SHP77 treated with DMSO at 0.1 percent for 48 hours (cell line): ENCODE results near the gene RGS10.

Experiments
- DNase-seq: peaks from one replicate; lab custom pipeline; 2025; lab: John Stamatoyannopoulos, UW

Gene RGS10

DNA sequence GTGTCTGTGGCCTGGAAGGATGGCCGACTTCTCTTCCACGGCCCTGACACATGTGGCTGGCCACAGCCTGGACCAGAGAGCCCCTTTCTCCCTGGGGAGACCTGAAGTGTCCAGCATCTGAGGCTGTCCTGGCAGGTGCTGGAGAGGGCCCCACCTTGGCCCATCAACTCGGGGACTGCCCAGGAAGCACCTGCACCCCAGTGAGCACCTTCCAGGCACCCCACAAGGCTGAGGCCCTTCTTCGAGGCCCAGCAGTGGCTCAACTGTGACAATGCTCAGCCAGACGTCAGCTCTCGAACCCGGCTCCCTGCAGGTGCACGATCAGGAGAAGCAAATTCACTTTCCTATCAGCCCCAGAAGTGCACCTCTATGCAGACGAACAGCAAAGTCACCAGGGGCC, 24.3 kb downstream of the RGS10 start:
- no peak for DNase-seq

DNA sequence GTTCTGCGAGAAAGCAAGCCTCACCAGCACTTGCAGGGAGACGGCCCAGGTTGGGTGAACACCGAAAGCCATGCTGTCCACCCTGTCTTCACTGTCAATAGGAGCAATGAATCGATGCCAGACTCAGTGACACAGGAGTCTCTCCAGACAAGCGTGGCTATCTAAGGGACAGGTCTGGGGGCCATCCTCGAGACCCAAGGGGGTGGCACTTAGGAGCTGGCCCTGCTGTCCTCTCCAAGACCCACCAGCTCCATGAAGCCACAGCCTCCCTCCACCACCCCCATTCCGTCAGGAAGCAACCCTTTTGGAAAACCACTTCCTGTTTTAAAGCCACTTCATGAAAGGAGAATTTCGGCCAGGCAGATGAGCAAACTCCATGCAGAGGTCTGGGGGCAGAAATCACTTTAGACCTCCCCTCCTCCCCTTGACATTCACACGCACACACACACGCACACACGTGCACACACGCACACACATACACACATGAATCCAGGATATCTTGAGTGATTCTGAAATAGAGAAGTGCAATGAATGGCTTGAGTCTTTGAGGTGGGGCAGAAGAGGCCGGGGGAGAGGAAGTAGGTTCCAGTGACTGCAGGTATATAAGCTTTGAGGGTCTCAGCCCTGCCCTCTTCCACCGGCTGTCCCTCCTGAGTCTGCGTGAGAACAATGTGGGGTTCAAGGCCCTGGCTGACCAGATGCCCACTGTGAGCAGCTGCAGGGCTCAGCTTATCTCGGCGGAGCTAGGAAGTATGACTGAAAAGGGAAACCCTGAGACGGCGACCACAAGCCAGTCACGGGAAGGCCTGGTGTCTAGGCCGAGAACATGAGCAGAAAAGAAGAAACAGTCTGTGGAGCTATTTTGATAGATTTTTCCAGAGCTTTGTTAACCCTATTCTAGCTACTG, 25.0 kb downstream of the RGS10 start:
- no peak for DNase-seq

DNA sequence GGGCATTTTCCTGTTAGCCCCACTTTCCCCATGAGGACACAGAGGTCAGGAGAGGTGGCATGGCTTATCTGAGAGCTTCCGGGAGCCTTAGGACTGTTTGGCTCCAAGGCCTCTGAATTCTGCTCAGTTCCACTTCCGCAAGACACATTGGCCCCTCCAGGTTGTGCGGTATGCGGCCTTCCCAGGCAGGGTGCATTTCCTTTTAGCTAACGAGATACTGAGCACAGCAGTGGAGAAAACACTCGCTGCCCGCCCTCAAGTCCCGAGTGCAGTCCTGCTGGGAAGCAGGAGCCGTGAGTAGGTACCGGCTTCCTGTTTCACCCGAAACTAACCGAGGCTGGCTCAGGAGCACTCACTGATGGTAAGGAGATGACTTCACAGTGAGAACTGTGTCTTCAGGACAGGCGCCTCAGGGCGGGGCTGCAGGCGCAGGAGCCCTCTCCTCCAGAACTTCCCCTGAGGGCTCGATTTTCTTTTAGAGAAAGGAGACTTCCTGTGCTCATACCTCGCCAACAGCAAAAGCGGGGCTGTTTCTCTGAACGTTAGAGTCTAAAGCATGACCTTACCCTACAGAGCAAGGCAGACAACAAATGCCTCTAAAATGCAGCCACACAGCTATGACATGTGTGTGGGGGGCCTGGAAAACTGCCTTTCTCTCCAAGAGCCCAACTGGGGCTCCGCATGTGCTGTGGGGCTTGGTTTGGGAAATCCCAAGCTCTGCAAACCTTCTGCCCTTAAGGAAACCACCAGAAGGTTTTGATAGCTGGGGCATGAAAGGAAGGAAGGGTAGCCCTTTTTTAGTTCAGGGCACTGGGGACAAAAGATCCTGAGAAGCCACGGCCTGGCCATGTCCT, 25.9 kb downstream of the RGS10 start:
- no peak for DNase-seq

- no peak for DNase-seq
These were observed 26.9 kb downstream of the RGS10 start for GRCh38 chr10:119515511-119516045.

GRCh38 chr10:119514819-119515218, 27.7 kb downstream of the RGS10 start:
- DNase-seq, result no peak

DNA sequence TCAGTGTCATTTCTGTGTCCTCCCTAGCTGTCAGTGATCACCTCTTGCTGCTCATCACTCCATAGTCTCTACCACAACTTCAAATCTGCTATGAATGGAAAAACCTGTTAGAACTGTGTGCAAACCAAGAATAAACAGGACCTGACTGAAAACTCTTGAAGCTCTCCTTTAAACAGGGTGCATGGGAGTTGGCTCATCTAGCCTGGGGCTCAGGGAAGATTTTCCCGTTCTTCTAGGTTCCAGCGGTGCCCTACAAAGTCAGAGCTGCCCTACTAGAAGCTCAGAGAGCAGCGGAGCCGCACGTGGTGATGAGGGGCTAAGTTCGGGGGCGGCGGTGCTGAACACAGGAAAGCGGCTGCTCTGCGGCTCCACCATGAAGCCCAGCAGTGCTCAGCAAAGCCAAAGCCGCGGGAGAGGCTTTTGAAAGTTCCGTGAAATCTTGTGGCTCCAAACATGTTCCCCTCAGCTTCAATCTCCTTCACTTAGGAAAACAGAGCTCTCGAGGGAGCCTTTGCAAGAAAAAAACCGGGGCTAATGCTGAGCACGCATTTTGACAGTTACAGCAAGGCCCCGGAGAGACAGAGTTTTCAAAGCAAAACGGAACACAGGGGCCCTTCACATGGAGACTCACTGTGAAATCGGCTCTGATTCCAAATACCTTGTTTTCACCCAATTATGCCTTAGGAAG, 30.5 kb downstream of the RGS10 start:
- no peak for DNase-seq

DNA sequence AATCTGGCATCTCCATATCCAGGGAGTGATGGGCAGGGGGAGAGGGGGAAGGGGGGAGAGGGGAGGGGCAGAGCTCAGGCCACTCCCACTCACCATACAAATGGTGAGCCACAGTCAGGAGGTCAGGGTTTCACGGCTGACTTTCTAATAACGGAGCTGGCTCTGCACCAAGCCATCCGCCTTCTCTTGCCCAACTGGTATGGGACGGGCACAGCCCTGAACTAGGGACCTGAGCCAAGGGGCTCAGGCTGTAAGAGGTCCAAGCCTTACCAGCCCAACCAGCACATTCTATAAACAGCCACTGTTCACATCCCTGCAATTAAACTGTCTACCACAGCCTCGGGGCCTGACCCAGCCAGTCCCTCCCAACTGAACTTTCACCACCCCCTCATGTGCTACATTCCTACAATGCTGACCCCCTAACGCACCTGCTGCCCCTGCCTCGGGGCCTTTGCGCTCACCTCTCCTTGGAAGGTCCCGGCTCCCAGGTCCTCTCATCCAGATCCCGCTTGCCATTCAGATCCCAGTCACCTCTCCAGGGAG, 32.5 kb downstream of the RGS10 start:
- no peak for DNase-seq

- DNase-seq, result no peak
These were observed 35.4 kb downstream of the RGS10 start for GRCh38 chr10:119507115-119507514.

DNA sequence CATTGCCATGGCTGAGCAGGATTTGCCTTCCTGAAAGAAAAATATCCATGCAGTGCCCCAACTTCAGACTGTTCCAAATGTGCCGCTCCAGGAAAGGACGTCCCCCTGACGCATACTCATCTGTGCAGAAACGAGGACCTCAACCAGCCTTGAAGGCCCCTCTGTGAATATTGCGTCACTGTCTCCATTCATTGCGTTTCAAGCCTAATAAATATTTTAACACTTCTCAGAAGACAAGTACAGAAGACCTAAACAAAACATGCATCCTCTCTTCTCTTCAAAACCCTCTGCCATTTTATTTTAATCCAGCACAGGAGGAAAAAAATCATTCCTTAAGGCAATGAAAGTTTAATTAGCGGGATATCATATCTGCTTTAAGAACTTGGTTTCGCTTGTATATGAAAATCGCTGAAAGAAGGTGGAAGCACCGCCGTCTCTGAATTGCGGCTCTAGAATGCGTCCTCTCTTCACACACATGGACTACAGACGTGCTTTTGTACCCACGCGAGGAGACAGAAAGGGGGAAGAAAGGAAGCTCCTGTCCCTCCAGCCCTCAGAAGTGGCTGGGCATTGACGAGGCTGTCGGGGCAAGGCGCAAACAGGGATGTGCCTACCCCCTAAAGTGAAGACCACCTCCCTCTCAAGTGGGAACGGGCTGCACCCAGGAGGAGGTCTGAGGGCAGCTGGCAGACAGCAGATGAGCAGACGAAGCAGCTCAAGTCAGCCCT, 36.8 kb downstream of the RGS10 start:
- no peak for DNase-seq

GRCh38 chr10:119505131-119505551, 37.4 kb downstream of the RGS10 start:
- no peak for DNase-seq

DNA sequence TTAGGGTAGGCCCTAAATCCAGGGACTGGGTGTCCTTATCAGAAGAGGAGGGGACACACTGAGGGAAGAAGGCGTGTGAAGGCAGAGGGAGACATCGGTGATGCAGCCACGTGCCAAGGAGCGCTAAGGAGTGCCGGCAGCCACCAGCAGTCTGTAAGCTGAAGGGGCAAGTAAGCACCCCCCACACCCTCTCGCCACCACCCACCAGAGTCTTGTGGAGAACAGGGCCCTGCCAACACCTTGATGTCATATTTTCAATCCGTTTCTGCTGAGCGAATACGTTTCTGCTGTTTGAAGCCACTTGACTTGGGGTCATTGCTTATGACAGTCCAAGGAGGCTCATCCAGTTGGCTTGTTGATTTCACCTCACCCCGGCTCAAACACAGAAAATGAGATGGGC, 37.9 kb downstream of the RGS10 start:
- no peak for DNase-seq

- DNase-seq, result no peak
These were observed 38.7 kb downstream of the RGS10 start for GRCh38 chr10:119503821-119504220.

DNA sequence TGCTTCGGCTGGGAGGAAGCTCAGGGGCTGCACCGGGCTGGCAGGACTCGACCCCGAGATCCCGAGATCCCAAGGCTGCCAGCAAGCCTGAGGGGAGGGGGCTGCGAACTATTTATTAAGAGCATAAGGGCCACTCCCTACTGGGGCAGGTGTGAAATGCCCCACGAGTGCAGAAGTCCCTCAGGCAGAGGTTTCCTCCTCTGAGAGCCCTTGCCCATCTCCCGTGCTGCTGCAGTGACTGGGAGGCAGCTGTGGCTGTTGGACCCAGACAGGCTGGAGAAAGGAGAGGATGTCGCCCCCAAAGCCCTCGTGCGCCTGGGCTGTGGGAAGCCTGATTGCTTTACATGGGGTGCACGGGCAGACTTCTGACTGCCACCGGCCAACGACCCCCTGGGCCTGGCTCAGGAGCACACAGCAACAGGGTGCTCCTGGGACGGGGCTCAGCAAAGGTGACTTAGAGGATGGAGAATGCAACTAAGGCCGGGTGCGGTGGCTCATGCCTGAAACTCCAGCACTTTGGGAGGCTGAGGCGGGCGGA, 39.8 kb downstream of the RGS10 start:
- no peak for DNase-seq

DNA sequence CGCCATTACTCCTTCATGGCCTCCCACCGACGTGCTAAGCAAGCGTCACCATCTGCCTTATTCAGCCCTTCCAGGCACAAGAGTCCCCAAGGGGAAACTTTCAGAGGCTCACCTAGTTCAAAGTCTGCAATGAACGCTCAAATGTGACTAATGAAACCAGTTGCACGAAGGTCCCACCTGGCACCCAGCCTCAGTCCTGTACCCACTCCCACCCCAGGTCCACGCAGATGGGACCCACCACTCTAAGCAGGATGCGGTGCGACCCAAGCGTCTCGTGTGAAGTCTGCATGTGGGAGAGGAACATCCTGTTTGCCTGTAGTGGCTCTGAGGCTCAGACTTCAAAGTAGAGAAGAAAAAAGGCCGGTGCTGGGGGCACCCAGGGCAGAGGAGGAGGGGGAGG, 40.3 kb downstream of the RGS10 start:
- no peak for DNase-seq

GRCh38 chr10:119501690-119502089, 40.8 kb downstream of the RGS10 start:
- no peak for DNase-seq

- no peak for DNase-seq
These were observed 41.7 kb downstream of the RGS10 start for GRCh38 chr10:119500821-119501220.

DNA sequence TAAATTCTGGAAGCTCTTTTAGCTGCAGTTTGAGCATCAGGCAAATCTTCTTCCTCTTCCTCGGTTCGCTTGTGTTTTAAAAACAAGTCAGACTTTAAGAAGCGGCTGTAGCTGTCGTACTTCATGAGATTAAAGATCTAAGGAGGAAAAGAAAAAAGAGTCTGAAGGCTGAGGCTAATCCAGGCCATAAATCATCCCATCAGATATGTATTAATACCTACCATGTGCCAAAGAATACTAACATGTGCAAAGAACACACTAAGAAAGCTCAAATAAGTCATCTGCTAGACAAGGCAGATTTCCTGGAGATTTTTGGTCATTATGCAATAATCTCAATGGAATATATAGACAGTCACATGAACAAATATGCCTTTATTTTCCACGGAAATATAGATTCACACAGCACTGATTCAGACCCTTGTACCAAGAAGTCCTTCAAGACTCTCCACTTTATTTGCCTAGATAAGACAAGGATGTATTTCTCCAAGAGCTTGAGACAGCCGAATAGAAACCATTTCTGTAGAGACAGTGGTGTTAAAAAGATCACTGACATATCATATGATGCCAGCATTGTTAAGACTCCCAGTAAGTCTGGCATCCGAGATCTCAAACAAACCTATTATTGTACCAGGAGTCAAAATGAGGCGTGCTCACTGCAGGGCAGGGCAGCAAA, 42.3 kb downstream of the RGS10 start:
- no peak for DNase-seq

DNA sequence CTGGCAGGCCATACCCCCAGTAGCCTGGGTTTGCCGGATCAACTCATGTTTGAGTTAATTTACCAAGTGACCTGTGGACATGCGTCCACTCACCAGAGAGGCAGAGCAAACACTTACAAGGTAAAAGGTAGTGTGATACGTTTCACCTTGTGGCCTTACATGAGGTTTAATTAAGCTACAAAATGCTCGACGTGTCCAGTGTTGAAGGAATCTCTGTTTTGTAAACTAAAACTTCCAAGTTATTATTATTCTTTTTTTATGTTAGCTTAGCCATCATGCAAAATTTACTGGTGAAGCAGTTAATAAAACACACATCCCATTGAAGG, 42.9 kb downstream of the RGS10 start:
- DNase-seq, result no peak

DNA sequence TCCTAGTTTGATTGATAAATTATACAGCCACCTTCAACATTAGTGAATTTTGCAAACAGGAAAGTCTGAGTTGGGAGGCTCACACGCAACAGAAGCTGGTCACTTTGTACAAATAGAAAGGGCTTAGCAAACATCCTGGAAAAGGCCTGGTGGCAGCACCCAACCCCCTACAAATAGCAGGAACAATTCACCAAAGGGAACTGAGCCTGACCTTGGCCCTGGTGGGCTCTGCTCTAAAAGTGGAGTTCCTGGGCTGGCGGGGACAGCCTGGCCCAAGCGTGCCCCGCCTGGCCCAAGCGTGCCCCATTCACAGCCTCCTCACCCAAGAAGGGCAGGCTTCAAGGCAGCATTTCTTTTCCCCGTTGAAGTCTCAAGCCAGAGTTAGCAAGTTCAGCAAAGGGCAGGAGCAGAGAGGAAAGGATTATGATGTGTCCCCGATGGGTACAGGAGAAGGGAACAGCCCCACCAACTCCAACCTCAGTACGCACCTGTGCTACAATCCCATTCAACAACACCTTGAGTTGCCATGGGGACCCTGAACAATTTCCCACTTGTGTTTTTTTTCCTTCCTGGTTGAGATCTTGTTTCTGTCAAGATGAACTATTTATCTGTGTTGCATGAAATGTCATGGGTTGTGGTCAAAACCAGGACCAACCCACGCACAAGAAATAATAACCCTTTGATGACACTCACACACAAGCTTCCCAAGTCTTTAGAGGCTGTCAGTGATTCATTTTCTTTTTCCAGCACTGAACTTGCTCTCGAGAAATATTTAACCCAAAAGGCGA, 43.4 kb downstream of the RGS10 start:
- no peak for DNase-seq

DNA sequence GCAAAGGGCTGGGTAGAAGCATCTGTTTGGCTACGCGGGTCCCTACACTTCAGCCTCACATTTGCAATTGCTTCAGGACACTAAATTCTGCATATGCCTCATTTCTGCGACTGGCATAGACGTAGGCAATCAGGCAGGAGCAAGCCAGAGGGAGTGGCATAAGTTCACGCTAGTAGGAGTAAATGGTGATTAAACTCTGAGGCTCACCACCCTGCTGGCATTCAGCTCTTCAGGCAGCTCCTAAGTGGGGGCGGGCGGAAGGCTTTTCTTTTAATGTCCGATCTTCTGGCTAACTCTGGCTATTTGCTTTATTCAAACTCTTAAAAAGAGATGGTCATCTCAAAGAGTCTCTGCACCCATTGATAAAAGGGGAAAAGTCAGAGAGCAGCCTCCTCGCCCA, 45.3 kb downstream of the RGS10 start:
- DNase-seq, result no peak
